GM21576 (cell line): ENCODE data around the gene CASZ1.

Experiments used
- ATAC-seq: cut with Tn5 transposase; IDR thresholded peaks from one replicate; pipeline ENCODE4 v1.9.1; 2021; ENCODE audit warnings: mild to moderate bottlenecking, moderate library complexity; ENCODE audit not compliant: unreplicated experiment

The CASZ1 gene

GRCh38 chr1:10614377-10615225 lies 181.8 kb downstream of the CASZ1 start:
- no peak for ATAC-seq

- ATAC-seq = no peak
These were observed 182.6 kb downstream of the CASZ1 start for GRCh38 chr1:10613861-10614260.

DNA sequence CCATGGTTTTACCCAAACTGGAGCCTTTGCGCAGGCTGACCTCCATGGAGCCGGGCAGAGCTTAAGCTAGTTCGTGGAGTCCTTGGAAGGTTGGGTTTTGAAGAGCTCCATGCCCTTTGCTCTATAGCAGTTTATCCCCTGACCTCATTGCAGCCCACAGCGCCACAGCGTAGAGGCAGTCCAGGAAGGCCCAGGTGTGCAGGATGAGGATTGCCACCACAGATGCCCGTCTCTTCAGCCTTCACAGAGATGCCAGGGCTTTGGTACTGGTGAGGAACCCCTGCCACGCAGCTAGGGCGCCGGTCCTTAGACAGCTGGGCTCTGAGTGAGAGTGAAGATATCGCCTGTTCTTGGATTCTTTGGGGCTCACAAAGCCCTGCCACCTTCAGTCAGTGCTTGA lies 183.1 kb downstream of the CASZ1 start:
- ATAC-seq = no peak

GRCh38 chr1:10612436-10613160 lies 183.8 kb downstream of the CASZ1 start:
- no peak for ATAC-seq

DNA sequence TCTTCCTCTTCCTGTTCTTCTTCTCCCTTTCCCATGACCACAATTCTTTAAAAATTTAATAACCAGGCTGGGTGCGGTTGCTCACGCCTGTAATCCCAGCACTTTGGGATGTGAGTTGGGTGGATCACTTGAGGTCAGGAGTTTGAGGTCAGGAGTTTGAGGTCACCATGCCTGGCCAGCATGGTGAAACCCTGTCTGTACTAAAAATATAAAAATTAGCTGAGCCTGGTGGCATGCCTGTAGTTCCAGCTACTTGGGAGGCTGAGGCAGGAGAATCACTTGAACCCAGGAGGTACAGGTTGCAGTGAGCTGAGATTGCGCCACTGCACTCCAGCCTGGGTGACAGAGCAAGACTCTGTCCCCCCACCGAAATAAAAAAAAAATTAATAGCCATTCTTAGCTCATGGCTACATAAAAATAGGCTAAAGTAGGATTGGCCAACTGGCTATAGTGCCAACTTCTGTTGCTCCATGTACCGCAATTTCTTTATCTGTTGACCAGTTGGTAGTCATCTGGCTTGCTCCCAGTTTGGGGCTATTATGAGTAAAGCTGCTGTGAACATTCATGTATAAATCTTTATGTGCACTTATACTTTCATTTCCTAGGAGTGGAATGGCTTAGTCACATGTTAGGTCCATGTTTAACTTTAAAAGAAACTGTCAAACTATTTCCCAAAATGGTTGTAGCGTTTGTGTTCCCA lies 185.4 kb downstream of the CASZ1 start:
- no peak for ATAC-seq

DNA sequence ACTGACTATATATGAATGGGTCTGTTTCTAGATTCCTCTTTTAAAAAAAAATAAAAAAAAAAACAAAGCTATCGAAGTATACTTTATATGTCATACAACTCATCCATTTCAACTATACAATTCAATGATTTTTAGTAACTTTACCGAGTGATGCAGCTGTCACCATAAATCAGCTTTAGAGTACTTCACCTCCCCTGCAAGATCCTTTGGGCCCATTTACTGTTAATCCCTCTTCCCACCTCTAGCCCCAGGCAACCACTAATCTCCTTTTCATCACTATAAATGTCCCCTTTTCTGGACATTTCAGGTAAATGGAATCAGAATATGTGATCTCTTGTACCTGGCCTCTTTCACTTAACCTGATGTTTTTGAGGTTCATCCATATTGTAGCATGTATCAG lies 187.8 kb downstream of the CASZ1 start:
- ATAC-seq = no peak

- no peak for ATAC-seq
These were observed 189.2 kb downstream of the CASZ1 start for GRCh38 chr1:10607228-10607627.

DNA sequence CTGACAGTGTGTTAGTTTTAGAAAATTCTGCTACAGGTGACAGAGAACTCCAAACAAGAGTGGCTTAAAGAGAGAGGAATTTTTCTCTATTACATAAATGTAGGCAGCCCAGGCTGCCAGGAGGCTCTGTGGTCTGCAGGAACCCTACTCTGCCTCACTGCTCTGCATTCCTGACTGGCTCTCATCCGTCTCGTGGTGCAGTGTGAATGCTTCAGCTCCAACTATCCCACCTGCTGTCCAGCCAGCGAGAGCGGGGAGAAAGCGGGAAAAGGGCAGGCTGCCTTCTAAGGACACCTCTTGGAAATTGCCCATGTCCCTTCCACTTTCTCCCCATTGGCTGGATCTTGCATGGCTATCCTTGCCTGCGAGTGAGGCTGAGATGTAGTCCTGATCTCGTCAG lies 190.4 kb downstream of the CASZ1 start:
- no peak for ATAC-seq

GRCh38 chr1:10604966-10605365 lies 191.5 kb downstream of the CASZ1 start:
- ATAC-seq = no peak

DNA sequence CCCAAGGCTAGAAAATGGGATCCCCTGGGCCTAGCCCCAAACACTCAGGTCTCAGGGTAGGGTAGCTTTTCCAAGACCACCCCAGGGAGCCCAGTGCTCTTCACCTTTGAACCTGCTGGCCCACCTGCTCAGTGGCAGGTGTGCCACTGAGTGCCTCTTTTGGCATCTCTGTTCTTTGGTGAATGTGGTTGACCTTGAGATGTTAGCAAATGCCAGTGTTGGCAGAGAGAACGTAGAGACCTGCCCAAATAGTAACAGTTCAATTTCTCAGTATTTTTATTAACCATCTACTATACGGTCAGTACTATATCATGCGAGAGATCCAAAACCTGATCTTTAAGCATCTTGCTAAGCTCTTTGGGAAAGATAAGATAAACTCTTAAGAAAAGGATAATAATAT lies 193.5 kb downstream of the CASZ1 start:
- ATAC-seq = no peak

GRCh38 chr1:10601342-10602070 lies 194.9 kb downstream of the CASZ1 start:
- ATAC-seq = no peak

DNA sequence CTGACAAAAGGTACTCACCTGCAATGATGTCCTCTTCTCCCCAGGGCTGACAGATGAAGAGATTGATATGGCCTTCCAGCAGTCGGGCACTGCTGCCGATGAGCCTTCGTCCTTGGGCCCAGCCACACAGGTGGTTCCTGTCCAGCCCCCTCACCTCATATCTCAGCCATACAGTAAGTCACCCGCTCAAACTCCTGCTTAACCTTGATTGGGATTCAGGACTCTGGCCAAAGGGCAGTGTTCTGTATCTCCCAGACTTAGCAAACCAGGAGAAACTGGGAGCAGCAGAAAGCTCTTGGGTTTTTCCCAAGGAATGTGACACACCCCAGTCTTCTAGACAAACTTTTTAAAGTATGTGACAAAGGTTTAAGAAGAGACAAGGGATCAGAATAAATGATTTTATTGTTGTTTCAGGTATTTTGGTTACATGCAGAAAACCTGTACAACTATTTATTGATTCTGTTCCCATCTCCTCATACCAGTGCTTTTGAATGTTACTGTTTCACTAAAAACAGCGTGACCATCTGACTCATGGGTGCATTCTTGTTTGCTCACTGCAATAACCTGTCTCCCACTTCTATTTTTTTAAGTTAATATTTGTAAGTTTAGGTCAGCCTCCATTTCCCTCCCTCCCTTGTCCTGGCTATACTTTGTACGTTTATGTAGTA lies 197.1 kb downstream of the CASZ1 start:
- no peak for ATAC-seq

- ATAC-seq = no peak
These were observed 198.1 kb downstream of the CASZ1 start for GRCh38 chr1:10598389-10598702.

DNA sequence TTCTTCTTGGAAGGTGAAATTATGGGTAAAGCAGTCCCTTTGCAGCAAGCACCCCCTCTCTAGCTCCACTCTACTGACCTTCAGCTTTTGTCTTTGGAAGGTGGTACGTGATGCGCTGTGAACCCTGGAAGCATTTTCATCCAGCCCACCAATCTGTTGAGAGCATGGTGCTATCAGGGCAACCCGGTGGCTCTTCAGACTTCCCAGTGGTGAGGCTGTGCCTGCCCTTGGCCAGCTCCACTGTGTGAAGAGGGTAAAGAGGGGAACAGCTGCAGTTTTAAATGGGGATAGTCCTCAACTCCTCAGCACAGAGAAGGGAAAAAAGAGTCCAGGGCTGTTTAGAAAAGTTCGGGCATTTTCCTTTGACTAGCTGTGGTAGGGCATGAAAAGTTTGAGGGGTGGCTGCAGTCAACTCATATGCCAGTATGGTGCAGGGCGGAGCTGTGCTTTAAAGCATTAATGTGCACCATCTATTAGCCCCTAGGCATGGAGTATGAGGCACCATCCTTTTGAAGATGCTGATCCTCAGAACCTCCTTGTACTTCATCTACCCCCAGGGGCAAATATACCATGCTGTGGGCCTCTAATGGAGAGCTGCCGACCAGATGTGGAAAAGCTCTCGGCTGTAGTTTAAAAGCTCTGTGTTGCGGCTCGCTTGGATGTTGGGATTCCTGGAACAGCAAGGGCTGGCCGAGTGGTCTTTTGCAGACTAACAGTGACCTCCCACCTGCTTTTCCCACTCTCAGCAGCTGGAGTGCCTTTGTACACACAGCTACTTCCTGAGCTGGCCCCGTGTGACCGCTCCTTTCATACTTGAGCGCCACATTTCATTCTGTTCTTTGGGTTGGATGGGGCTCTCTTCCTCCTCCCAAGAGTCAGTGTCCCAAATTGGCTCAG lies 198.7 kb downstream of the CASZ1 start:
- no peak for ATAC-seq

GRCh38 chr1:10596780-10597179 lies 199.7 kb downstream of the CASZ1 start:
- no peak for ATAC-seq

GRCh38 chr1:10594595-10595223 lies 201.7 kb downstream of the CASZ1 start:
- no peak for ATAC-seq

- ATAC-seq = no peak
These were observed 202.7 kb downstream of the CASZ1 start for GRCh38 chr1:10593750-10594149.

- ATAC-seq = no peak
These were observed 204.1 kb downstream of the CASZ1 start for GRCh38 chr1:10592373-10592772.

DNA sequence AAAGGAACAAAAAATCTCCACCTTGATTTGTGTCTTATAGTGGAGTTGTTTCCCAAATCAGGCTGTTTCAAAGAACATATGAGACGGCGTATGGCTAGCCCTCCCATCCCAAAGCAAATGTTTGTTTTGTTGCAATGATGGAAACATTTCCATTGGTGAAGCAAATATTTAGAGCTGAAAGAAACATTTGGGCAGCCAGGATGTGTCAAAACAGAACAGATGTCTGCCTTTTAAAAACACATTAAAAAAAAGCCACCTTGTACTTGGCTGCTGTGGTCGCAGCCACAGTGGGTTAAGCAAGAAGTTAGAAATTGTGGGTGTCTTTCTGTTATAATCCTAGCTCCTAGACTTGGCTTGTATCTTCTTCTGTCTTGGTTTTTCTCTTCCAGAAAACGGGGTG lies 205.4 kb downstream of the CASZ1 start:
- no peak for ATAC-seq
